H1 (cell line): ENCODE data around the gene MEIS2. TPM values are rescaled to one million over a fixed set of nuclear protein-coding genes. Genes with fewer than 3 reads are reported as not detected.

Source experiments
- CTBP2 ChIP-seq: IDR thresholded peaks from 2 replicates; pipeline ENCODE4 v1.7.0; 2011; ENCODE audit warnings: borderline replicate concordance, mild to moderate bottlenecking, moderate library complexity, mixed read lengths, low read length; ENCODE audit not compliant: insufficient read depth, insufficient read length
- EGR1 ChIP-seq: IDR thresholded peaks from 2 replicates; pipeline ENCODE4 v1.6.1; 2011; ENCODE audit warnings: low read depth, low read length, borderline replicate concordance
- HDAC2 ChIP-seq, 2 experiments: fragments of 300-600 bp in 1 of 2; sonication (generic) in 1 of 2; IDR thresholded peaks; 2 replicates each; pipeline ENCODE4 v1.6.1; 2011 to 2012; ENCODE audit warnings: low read depth in 2 of 2, low read length in 2 of 2, mild to moderate bottlenecking in 2 of 2, moderate library complexity in 2 of 2, borderline replicate concordance in 1 of 2, inconsistent platforms in 1 of 2
- JUND ChIP-seq: IDR thresholded peaks from 2 replicates; pipeline ENCODE4 v1.6.1; 2011; ENCODE audit warnings: mild to moderate bottlenecking, improper control_type of control experiment, low read length
- KDM5A ChIP-seq: fragments of 200-600 bp; IDR thresholded peaks from 2 replicates; pipeline ENCODE4 v1.7.1; 2012; ENCODE audit warnings: mild to moderate bottlenecking, low read length, inconsistent platforms, mixed read lengths
- MAX ChIP-seq: IDR thresholded peaks from 2 replicates; pipeline ENCODE4 v1.6.1; 2012; ENCODE audit warnings: inconsistent platforms
- PHF8 ChIP-seq: fragments of 200-600 bp; sonication (generic); conservative IDR thresholded peaks from 2 replicates; pipeline ENCODE4 v1.7.1; 2012; ENCODE audit warnings: low read depth, mild to moderate bottlenecking, inconsistent platforms, low read length, moderate library complexity
- RAD21 ChIP-seq, 2 experiments: IDR thresholded peaks in 1 of 2; conservative IDR thresholded peaks in 1 of 2; 2 replicates each; pipeline ENCODE4 v1.6.1; 2011; ENCODE audit warnings: low read depth in 2 of 2, low read length in 2 of 2, improper control_type of control experiment in 1 of 2, inconsistent platforms in 1 of 2, mild to moderate bottlenecking in 1 of 2, moderate library complexity in 1 of 2
- SUZ12 ChIP-seq: fragments of 200-600 bp; sonication (generic); IDR thresholded peaks from 2 replicates; pipeline ENCODE4 v1.6.1; 2012; ENCODE audit warnings: mild to moderate bottlenecking, inconsistent platforms, low read length, moderate library complexity, mixed read lengths
- USF2 ChIP-seq: IDR thresholded peaks from 2 replicates; pipeline ENCODE4 v1.6.1; 2011; ENCODE audit warnings: low read length, improper control_type of control experiment
- YY1 ChIP-seq: IDR thresholded peaks from 2 replicates; pipeline ENCODE4 v1.6.1; 2011; ENCODE audit warnings: low read depth, mild to moderate bottlenecking, low read length
- polyA plus RNA-seq, 7 experiments: library from polyadenylated mRNA; depleted of rRNA in 3 of 7; stranded (reverse) in 5 of 7; unstranded in 2 of 7; fragments of >200 nt in 5 of 7; fragments of 200-250 nt in 2 of 7; gene quantifications; 1 replicate in 5 of 7; 2 replicates in 1 of 7; 4 replicates in 1 of 7; pipeline versions ENCODE4 v1.2.1 to v1.2.3, GENCODE V29; 2011 to 2013; ENCODE audit warnings: missing spikeins in 2 of 7, mixed read lengths in 2 of 7
- total RNA-seq: library from RNA; stranded (reverse); fragmentation: NEBNext Ultra II Directional; extraction: Animal tissue kit (Norgen Biotek cat#: 25700); gene quantifications from 2 replicates; pipeline ENCODE4 v1.2.1, GENCODE V29; 2021

MEIS2 gene
- total and polyA plus RNA-seq, 2 of the 8 experiments (the other 6 are each of a cell fraction or from before 2014, with no cell fraction given): 0.22 to 1.2 TPM

DNA sequence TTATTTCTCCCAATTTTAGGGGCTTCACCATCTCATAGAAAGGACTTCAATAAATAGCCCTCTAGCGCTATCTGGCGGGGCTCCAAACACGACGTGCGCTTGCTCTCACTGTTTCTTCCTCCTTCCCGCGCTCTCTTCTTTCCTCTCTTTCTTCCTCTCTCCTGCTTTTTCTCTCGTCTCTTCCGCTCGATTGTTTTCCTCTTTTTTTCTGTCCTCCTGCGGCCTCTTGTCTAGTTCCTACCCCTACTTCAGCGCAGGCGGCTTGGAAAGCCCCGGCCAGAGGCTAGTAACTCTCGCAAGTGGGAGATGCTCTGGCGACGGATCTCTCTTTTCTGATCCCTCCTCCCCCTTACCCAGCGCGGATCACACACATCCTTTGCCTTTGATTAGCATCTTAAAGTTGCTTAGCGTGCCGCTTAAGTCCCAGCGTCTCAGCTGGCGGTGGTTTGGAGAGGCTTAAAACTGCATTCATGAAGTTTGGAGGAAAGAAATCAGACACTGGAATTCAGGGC, 6.2 kb upstream of the MEIS2 start (continued):
- peak; percentile 97 for TF ChIP-seq CTBP2
- TF ChIP-seq YY1: peak; percentile 39; the same call in 1 of the 2 replicates
- no peak for TF ChIP-seq JUND
- peak; percentile 84 to 86 for TF ChIP-seq RAD21 (IDR thresholded peaks at IDR 0.05 in 1 of 2, conservative IDR thresholded peaks at IDR 0.05 in 1 of 2; ENCODE audit: low read depth in 2 of 2, low read length in 2 of 2)
- peak; percentile 20; the same call in 1 of the 2 replicates for TF ChIP-seq MAX
- peak; percentile 49; the same call in 1 of the 2 replicates for TF ChIP-seq EGR1
- peak; percentile 14 to 49; a peak in 1 of 4 replicates for TF ChIP-seq HDAC2 (IDR thresholded peaks at IDR 0.05; ENCODE audit: borderline replicate concordance in 1 of 2, low read depth in 2 of 2, low read length in 2 of 2)
- TF ChIP-seq KDM5A: peak; percentile 52; the same call in 1 of the 2 replicates
- TF ChIP-seq SUZ12: 0 out of 2 replicates have a peak, but pooled peaks have one; percentile 33
- TF ChIP-seq USF2: no peak
- no peak for TF ChIP-seq PHF8
